Measurements from ENCODE around the gene CEP44. TPM values are rescaled to one million over a fixed set of nuclear protein-coding genes. Genes with fewer than 3 reads are reported as not detected.

CEP44 gene
- total and polyA plus RNA-seq, 7 donors: 3.4 to 8.1 (median 7.3) TPM

DNA sequence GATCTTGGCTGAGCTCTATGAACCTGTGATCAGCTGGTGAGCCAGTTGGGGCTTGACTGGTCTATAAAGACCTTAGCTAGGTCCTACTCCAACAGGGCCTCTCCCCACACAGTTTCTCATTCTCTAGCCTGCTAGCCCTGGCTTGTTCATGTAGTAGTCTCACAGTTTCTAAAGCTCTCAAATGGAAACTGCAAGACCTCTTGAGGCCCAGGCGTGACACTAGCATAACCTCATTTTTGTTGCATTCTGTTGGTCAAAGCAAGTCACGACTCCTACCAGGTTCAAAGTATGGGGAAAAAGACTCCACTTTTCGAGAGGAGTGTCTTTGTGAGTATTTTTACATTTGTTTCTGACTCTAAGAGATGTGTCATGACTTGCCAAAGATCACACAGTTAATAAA, 50.9 kb downstream of the CEP44 start:
- Histone ChIP-seq H3K36me3 (ENCODE audit: insufficient read depth in 1 of 2, low read depth in 1 of 2) (peaks cover 0 to 4% of the 10 kb centered on the region in 2 donors), H3K4me3 (no peak overlapping the region), H3K9me3 (no peaks in the 10 kb centered on the region), H3K27me3 (ENCODE audit: insufficient read depth in 3 of 3, low read length in 2 of 3) (no peaks in the 10 kb centered on the region), H3K4me1 (no peaks in the 10 kb centered on the region), H3K27ac (no peak overlapping the region)
- ATAC-seq (no peak), DNase-seq (no peak)
- intact Hi-C loops (cut with DNase I): no loop called here
- TF ChIP-seq, protein P1, sequence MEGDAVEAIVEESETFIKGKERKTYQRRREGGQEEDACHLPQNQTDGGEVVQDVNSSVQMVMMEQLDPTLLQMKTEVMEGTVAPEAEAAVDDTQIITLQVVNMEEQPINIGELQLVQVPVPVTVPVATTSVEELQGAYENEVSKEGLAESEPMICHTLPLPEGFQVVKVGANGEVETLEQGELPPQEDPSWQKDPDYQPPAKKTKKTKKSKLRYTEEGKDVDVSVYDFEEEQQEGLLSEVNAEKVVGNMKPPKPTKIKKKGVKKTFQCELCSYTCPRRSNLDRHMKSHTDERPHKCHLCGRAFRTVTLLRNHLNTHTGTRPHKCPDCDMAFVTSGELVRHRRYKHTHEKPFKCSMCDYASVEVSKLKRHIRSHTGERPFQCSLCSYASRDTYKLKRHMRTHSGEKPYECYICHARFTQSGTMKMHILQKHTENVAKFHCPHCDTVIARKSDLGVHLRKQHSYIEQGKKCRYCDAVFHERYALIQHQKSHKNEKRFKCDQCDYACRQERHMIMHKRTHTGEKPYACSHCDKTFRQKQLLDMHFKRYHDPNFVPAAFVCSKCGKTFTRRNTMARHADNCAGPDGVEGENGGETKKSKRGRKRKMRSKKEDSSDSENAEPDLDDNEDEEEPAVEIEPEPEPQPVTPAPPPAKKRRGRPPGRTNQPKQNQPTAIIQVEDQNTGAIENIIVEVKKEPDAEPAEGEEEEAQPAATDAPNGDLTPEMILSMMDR (IDR thresholded peaks at IDR 0.05): no peak
- 85 to 94% (median 89%) methylated on average over 3 of the region's 3 CpGs for WGBS, 3 donors

DNA sequence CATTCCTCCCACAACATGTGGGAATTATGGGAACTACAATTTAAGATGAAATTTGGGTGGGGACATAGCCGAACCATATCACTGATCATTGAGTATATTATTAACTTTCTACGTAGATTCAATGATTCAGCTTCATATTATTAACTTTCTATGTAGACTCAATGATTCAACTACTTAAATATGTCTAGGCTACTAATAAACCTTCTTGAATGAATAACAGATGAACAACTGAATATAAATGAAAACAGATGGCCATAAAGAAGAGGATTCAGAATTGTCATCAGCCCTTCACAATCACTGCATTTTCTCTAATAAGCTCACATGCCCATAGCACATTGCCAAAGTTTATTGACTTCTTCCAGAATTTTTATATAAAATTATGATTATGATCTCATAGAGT, 57.0 kb downstream of the CEP44 start:
- H3K27ac ChIP-seq: no peak overlapping the region
- TF ChIP-seq, protein P1 (IDR thresholded peaks at IDR 0.05): no peak
- WGBS, 3 donors: 81 to 89% (median 85%) methylated on average over 2 of the region's 2 CpGs
- no peaks in the 10 kb centered on the region for H3K9me3 ChIP-seq
- H3K4me3 ChIP-seq: no peak overlapping the region
- no peaks in the 10 kb centered on the region for H3K27me3 ChIP-seq (ENCODE audit: insufficient read depth in 3 of 3, low read length in 2 of 3)
- no peaks in the 10 kb centered on the region for H3K36me3 ChIP-seq (ENCODE audit: insufficient read depth in 1 of 2, low read depth in 1 of 2)
- ATAC-seq (no peak), DNase-seq (no peak)
- H3K4me1 ChIP-seq: no peaks in the 10 kb centered on the region
- intact Hi-C loops (cut with DNase I): no loop called here

DNA sequence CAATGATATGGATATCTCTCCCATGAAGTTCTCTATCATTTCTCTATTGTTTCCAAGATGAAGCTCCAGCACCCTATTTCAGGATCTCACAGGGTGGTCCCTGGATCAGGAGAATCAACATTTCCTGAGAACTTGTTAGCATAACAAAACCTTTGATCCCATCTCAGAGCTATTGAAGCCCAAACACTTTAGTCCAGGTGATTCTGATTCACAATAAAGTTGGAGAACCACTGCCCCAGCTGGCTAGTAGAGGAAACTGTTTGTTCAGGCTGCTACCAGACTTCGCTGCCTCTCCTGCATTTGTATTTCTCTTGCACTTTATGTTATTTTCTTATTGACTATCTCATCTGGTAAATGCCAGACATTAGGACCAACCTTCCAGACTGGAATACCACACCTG, 65.4 kb downstream of the CEP44 start:
- Histone ChIP-seq H3K27ac (no peak overlapping the region), H3K36me3 (ENCODE audit: insufficient read depth in 1 of 2, low read depth in 1 of 2) (no peaks in the 10 kb centered on the region), H3K27me3 (ENCODE audit: insufficient read depth in 3 of 3, low read length in 2 of 3) (no peaks in the 10 kb centered on the region), H3K4me3 (no peak overlapping the region), H3K9me3 (no peaks in the 10 kb centered on the region), H3K4me1 (no peaks in the 10 kb centered on the region)
- ATAC-seq (no peak), DNase-seq (no peak)
- intact Hi-C loops (cut with DNase I): no loop called here
- TF ChIP-seq, protein P1 (IDR thresholded peaks at IDR 0.05): no peak
- WGBS, 3 donors: 81 to 100% (median 95%) methylated on average over 1 of the region's 1 CpG

DNA sequence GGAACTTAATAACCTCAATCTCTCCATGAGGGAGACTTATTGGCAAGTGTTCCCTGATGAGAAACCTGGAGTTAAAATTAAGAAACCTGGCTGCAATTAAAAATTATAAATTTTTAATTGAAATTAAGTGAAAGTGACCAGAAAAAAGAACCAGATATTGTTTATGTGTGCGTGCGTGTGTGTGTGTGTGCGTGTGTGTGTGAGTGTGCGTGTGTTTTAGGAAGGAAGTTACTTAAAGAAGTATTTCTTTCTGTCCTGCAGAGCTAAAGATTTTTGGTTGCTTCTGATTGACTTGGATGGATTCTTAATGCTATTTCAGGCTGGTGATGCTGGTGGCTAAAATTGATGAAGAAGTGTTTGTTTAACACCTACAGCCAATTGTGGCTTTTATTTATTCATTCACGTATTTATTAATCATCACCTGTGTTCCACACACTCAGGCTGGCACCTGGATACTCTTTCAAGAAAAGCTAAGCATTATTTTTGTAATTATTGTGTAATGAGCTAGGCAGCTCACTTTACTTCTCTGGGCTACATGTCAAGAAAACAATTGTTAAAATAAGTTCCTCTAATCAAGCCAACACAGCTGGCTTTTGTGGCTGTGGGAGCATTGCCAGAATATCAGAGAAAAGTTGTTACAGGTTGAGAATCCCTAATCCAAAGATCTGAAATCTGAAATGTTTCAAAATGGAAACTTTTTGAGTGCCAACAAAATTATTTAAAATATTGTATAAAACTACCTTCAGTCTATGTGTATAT, 68.5 kb downstream of the CEP44 start:
- 51 to 70% (median 59%) methylated on average over 5 of the region's 5 CpGs for WGBS, 3 donors
- H3K9me3 ChIP-seq: no peaks in the 10 kb centered on the region
- DNase-seq (no peak), ATAC-seq (no peak)
- H3K36me3 ChIP-seq (ENCODE audit: insufficient read depth in 1 of 2, low read depth in 1 of 2): no peaks in the 10 kb centered on the region
- TF ChIP-seq, protein P1 (IDR thresholded peaks at IDR 0.05): no peak
- H3K27ac ChIP-seq: no peak overlapping the region
- H3K4me3 ChIP-seq: no peak overlapping the region
- intact Hi-C loops (cut with DNase I): no loop called here
- H3K27me3 ChIP-seq (ENCODE audit: insufficient read depth in 3 of 3, low read length in 2 of 3): no peaks in the 10 kb centered on the region
- H3K4me1 ChIP-seq: no peaks in the 10 kb centered on the region

DNA sequence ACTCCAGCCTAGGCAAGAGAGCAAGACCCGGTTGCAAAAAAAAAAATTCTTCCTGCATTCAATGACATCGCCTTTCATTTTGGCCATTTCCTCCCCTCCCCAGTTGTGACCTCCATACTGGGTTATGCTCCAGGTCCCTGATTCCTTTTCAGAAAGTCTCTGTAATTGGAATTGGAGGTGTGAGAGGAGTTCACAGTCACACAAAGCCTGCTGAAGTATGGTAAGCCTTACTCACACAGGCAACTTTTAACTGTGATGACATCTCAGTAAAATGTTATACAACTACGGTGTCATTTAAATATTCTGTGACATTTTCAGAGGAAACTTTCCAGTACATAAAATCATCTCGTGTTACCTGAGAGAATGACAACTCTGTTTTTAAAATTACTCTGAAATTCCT, 73.6 kb downstream of the CEP44 start:
- DNase-seq: no peak
- intact Hi-C loops (cut with DNase I): no loop called here
- ATAC-seq: no peak
- H3K27ac ChIP-seq: no peak overlapping the region
- no peaks in the 10 kb centered on the region for H3K4me1 ChIP-seq
- H3K4me3 ChIP-seq: no peak overlapping the region
- no peaks in the 10 kb centered on the region for H3K27me3 ChIP-seq (ENCODE audit: insufficient read depth in 3 of 3, low read length in 2 of 3)
- no peaks in the 10 kb centered on the region for H3K9me3 ChIP-seq
- 73 to 76% (median 76%) methylated on average over 4 of the region's 4 CpGs for WGBS, 3 donors
- no peaks in the 10 kb centered on the region for H3K36me3 ChIP-seq (ENCODE audit: insufficient read depth in 1 of 2, low read depth in 1 of 2)
- TF ChIP-seq, protein P1 (IDR thresholded peaks at IDR 0.05): no peak
